Endodermal cell (in vitro differentiated cells): ENCODE data around the gene BOC. TPM values are rescaled to one million over a fixed set of nuclear protein-coding genes. Genes with fewer than 3 reads are reported as not detected.

Experiments
- DNase-seq: peaks from one replicate; pipeline ENCODE4 v3.0.0-alpha.2; 2017
- H3K27ac ChIP-seq: 2 replicates; pipeline ENCODE4 v1.5.1; 2013; ENCODE audit warnings: mild to moderate bottlenecking, low read depth, low read length, moderate library complexity
- H3K27me3 ChIP-seq: 2 replicates; pipeline ENCODE4 v1.6.1; 2013; ENCODE audit warnings: mild to moderate bottlenecking, low read length, moderate library complexity; ENCODE audit not compliant: insufficient read depth, control insufficient read depth, poor library complexity, severe bottlenecking
- H3K36me3 ChIP-seq: 2 replicates; pipeline ENCODE4 v1.7.0; 2013; ENCODE audit warnings: mild to moderate bottlenecking, low read length, moderate library complexity; ENCODE audit not compliant: control insufficient read depth, insufficient read depth
- H3K4me1 ChIP-seq: one replicate; pipeline ENCODE4 v1.7.0; 2013; ENCODE audit warnings: low read length; ENCODE audit not compliant: control insufficient read depth, insufficient read depth
- H3K4me3 ChIP-seq: 2 replicates; pipeline ENCODE4 v1.5.1; 2013; ENCODE audit warnings: mild to moderate bottlenecking, low read length, moderate library complexity
- H3K9ac ChIP-seq: 2 replicates; pipeline ENCODE4 v1.6.1; 2013; ENCODE audit warnings: mild to moderate bottlenecking, low read length, moderate library complexity; ENCODE audit not compliant: poor library complexity, severe bottlenecking; ENCODE audit errors: extremely low read depth
- H3K9me3 ChIP-seq: 2 replicates; pipeline ENCODE4 v1.6.1; 2013; ENCODE audit warnings: mild to moderate bottlenecking, low read length, moderate library complexity; ENCODE audit not compliant: control insufficient read depth
- H3K27ac Mint-ChIP-seq: 2 replicates; pipeline ENCODE4 v1.8.0; 2020; ENCODE audit warnings: mixed read lengths
- H3K27me3 Mint-ChIP-seq: 2 replicates; pipeline ENCODE4 v1.8.0; 2021; ENCODE audit warnings: mild to moderate bottlenecking, mixed read lengths; ENCODE audit not compliant: insufficient read depth
- H3K36me3 Mint-ChIP-seq: 2 replicates; pipeline ENCODE4 v1.8.0; 2020; ENCODE audit warnings: low read depth, mixed read lengths
- H3K4me1 Mint-ChIP-seq: 2 replicates; pipeline ENCODE4 v1.8.0; 2020; ENCODE audit warnings: mixed read lengths
- H3K4me3 Mint-ChIP-seq: 2 replicates; pipeline ENCODE4 v1.8.0; 2020; ENCODE audit warnings: mild to moderate bottlenecking, moderate library complexity, mixed read lengths
- H3K9me3 Mint-ChIP-seq: 2 replicates; pipeline ENCODE4 v1.8.0; 2020; ENCODE audit warnings: mild to moderate bottlenecking, mixed read lengths
- WGBS, 2 experiments: methylation state at CpG; one replicate each; pipeline versions ENCODE4 v1.1.5 to v1.1.7; 2013; ENCODE audit warnings: missing lambda C conversion rate in 2 of 2, mixed read lengths in 1 of 2; ENCODE audit not compliant: insufficient coverage in 1 of 2, insufficient read length in 1 of 2; 5-methylcytosine and 5-hydroxymethylcytosine counted together
- total RNA-seq, 2 donors: library from RNA; stranded (reverse); fragmentation: NEBNext Ultra II Directional in 1 of 2; extraction: Animal tissue kit (Norgen Biotek cat#: 25700) in 1 of 2; gene quantifications; 2 replicates in 1 of 2; 3 replicates in 1 of 2; pipeline ENCODE4 v1.2.1, GENCODE V29; 2021
- TF ChIP-seq, protein P1 (sequence below): fragments of 200-600 bp; sonication (generic); conservative IDR thresholded peaks from 2 replicates; pipeline ENCODE4 v1.5.0; 2021; ENCODE audit warnings: antibody characterized with exemption, mild to moderate bottlenecking

Gene BOC
- total RNA-seq, 2 donors from 2014 or later, result 9.8 to 12.3 TPM

DNA sequence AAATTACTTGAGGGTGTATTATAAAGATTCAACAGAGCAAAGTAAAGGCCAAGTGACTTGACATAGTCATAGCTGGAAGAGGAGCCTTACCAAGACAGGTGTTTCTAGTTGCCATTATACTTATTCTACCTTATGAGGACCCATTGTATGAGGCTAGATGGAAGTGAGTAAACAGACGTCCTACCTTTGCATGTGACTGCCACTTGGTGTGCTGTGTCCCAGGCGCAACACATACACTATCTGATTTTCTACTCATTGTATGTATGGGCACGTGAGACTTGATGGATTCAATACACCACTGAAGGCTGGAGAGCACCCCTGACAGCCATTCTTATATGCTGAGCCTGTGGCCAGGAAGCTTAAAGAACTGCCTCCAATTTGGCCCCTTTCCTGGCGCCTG, 40.5 kb downstream of the BOC start:
- peaks cover 3% of the 10 kb centered on the region for H3K4me1 ChIP-seq
- H3K4me3 ChIP-seq, result no peak overlapping the region
- no peak overlapping the region for H3K9ac ChIP-seq
- peaks cover 33% of the 10 kb centered on the region for H3K27me3 ChIP-seq
- WGBS, 2 experiments, result 86 to 92% methylated on average over 1 to 4 of the region's 4 CpGs
- no peaks in the 10 kb centered on the region for H3K9me3 ChIP-seq
- Mint-ChIP-seq H3K36me3 (peaks cover 10% of the 10 kb centered on the region), H3K4me3 (no peak overlapping the region), H3K27ac (no peak overlapping the region), H3K4me1 (peaks cover 32% of the 10 kb centered on the region), H3K27me3 (peaks cover 13% of the 10 kb centered on the region), H3K9me3 (no peaks in the 10 kb centered on the region)
- H3K27ac ChIP-seq, result no peak overlapping the region
- no peaks in the 10 kb centered on the region for H3K36me3 ChIP-seq
- DNase-seq, result no peak
- TF ChIP-seq, protein P1, sequence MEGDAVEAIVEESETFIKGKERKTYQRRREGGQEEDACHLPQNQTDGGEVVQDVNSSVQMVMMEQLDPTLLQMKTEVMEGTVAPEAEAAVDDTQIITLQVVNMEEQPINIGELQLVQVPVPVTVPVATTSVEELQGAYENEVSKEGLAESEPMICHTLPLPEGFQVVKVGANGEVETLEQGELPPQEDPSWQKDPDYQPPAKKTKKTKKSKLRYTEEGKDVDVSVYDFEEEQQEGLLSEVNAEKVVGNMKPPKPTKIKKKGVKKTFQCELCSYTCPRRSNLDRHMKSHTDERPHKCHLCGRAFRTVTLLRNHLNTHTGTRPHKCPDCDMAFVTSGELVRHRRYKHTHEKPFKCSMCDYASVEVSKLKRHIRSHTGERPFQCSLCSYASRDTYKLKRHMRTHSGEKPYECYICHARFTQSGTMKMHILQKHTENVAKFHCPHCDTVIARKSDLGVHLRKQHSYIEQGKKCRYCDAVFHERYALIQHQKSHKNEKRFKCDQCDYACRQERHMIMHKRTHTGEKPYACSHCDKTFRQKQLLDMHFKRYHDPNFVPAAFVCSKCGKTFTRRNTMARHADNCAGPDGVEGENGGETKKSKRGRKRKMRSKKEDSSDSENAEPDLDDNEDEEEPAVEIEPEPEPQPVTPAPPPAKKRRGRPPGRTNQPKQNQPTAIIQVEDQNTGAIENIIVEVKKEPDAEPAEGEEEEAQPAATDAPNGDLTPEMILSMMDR, result peak; percentile 45

DNA sequence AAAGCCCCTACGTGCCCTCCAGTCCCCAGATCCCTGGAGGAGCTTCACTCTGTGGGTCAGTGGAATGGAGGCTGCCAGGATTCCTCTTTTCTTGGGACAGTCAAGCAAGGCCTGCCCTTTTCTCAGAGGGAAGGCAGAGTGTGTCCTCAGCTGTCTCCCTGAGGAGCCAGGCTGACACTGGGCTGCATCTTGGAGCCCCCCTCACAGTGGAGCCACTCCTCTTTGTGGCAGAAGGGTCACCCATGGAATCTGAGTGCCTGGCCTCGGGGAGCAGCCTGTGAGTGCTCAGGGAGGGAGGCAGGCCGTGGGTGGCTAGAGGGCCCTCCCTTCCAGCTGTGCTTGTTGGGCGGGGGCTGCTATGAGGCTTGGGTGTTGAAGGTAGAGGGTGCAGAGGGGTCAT, 41.2 kb downstream of the BOC start:
- H3K36me3 ChIP-seq, result no peaks in the 10 kb centered on the region
- H3K9me3 ChIP-seq, result no peaks in the 10 kb centered on the region
- H3K27me3 Mint-ChIP-seq, result peaks cover 13% of the 10 kb centered on the region
- H3K9ac ChIP-seq, result no peak overlapping the region
- H3K27ac Mint-ChIP-seq, result no peak overlapping the region
- DNase-seq, result no peak
- TF ChIP-seq, protein P1, result no peak
- peaks cover 25% of the 10 kb centered on the region for H3K4me1 Mint-ChIP-seq
- H3K36me3 Mint-ChIP-seq, result peaks cover 10% of the 10 kb centered on the region
- H3K4me1 ChIP-seq, result no peaks in the 10 kb centered on the region
- H3K27ac ChIP-seq, result peak overlapping the region; percentile 30
- H3K4me3 ChIP-seq, result no peak overlapping the region
- no peaks in the 10 kb centered on the region for H3K9me3 Mint-ChIP-seq
- no peak overlapping the region for H3K4me3 Mint-ChIP-seq
- WGBS, 2 experiments, result 93% methylated on average over 4 of the region's 4 CpGs; no CpG with 5 or more reads in 1 of the 2 experiments
- peaks cover 31% of the 10 kb centered on the region for H3K27me3 ChIP-seq

DNA sequence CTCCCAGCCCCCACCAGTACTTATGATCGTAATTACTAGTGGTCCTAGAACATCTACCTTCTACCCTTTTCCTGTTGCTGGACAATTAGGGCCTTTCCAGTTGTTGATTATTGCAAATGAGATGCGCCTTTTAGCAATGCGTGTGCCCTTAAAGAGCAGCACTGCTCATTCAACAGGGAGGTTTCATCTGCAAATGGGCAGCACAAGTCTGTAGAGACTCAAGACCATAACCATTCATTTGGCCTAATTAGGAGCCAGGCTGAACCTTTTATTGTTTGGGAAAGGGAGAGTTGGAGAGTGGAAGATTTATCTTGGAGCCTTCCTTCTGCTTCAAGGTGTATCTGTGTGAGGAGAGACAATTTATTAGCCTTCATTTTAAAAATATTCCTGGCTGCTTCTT, 42.3 kb downstream of the BOC start:
- no peak for DNase-seq
- Mint-ChIP-seq H3K27me3 (peaks cover 12% of the 10 kb centered on the region), H3K27ac (no peak overlapping the region), H3K36me3 (peaks cover 10% of the 10 kb centered on the region), H3K4me1 (peaks cover 18% of the 10 kb centered on the region), H3K9me3 (no peaks in the 10 kb centered on the region), H3K4me3 (no peak overlapping the region)
- H3K27ac ChIP-seq, result peak overlapping the region; percentile 71
- no peak overlapping the region for H3K4me3 ChIP-seq
- TF ChIP-seq, protein P1, result no peak
- no peaks in the 10 kb centered on the region for H3K4me1 ChIP-seq
- 96 to 100% methylated on average over 2 to 3 of the region's 3 CpGs for WGBS, 2 experiments
- H3K9me3 ChIP-seq, result no peaks in the 10 kb centered on the region
- H3K36me3 ChIP-seq, result no peaks in the 10 kb centered on the region
- no peak overlapping the region for H3K9ac ChIP-seq
- H3K27me3 ChIP-seq, result peaks cover 20% of the 10 kb centered on the region
